Measurements from ENCODE around the gene FANCL. TPM values are rescaled to one million over a fixed set of nuclear protein-coding genes. Genes with fewer than 3 reads are reported as not detected.

Gene FANCL
- total and polyA plus RNA-seq, 9 of the 15 experiments (the other 6 are each of a cell fraction or from before 2014, with no cell fraction given): 36.7 to 120 (median 58.5) TPM

GRCh38 chr2:58122540-58122939, 118.6 kb downstream of the FANCL start (continued):
- TF ChIP-seq ZNF224 (CRISPR knock-in tag; IDR thresholded peaks at IDR 0.05): no peak
- no peak for TF ChIP-seq ZNF384 (IDR thresholded peaks at IDR 0.05; ENCODE audit: low read depth, low read length)
- TF ChIP-seq SNIP1 (IDR thresholded peaks at IDR 0.05; ENCODE audit: low read depth): no peak
- TF ChIP-seq HINFP (tag; conservative IDR thresholded peaks at IDR 0.05; ENCODE audit: low read depth): no peak
- 0 out of 2 replicates have a peak, but pooled peaks have one; percentile 36 for TF ChIP-seq ARID3A (IDR thresholded peaks at IDR 0.05; ENCODE audit: borderline replicate concordance, low read depth, low read length)
- peak in 1 of 2 experiments; percentile 48; a peak in 1 of 4 replicates for TF ChIP-seq HDAC1 (IDR thresholded peaks at IDR 0.05)
- TF ChIP-seq NCOA2 (IDR thresholded peaks at IDR 0.05; ENCODE audit: partially characterized antibody in 2 of 2): no peak
- no peak for TF ChIP-seq CREB3L1 (IDR thresholded peaks at IDR 0.05; ENCODE audit: borderline replicate concordance, low read depth)
- TF ChIP-seq MAFF (IDR thresholded peaks at IDR 0.05; ENCODE audit: low read length): no peak
- no peak for TF ChIP-seq TAF7 (tag; IDR thresholded peaks at IDR 0.05)
- no peak for TF ChIP-seq ZNF592 (IDR thresholded peaks at IDR 0.05)
- TF ChIP-seq EP300 (IDR thresholded peaks at IDR 0.05; ENCODE audit: low read length): peak; percentile 78
- no peak for TF ChIP-seq RBM39 (optimal IDR thresholded peaks at IDR 0.05; ENCODE audit: low read depth, low read length)
- no peak for TF ChIP-seq MCM2 (IDR thresholded peaks at IDR 0.05; ENCODE audit: low read depth)
- TF ChIP-seq ZKSCAN3 (CRISPR knock-in tag; IDR thresholded peaks at IDR 0.05): no peak
- TF ChIP-seq RCOR1 (IDR thresholded peaks at IDR 0.05; ENCODE audit: borderline replicate concordance in 1 of 2, low read depth in 2 of 2, low read length in 2 of 2): peak in 1 of 2 experiments; percentile 84; a peak in 2 of 4 replicates
- TF ChIP-seq ARID1B (IDR thresholded peaks at IDR 0.05): peak; percentile 92
- TF ChIP-seq SMARCA4 (IDR thresholded peaks at IDR 0.05): peak; percentile 83
- TF ChIP-seq PHB2 (IDR thresholded peaks at IDR 0.05; ENCODE audit: low read depth): peak; percentile 68; the same call in 1 of the 2 replicates
- TF ChIP-seq SNAPC5 (CRISPR knock-in tag; IDR thresholded peaks at IDR 0.05): no peak
- peak; percentile 91 for TF ChIP-seq TAL1 (IDR thresholded peaks at IDR 0.05)

All from K562 (cell line).